NCI-H345 (cell line): ENCODE data around the gene EYS.
"Not testable (repeated sequence)": the region's sequence is repeated elsewhere in the genome, so short reads cannot be mapped to it uniquely, and the experiment has no call there.

Experiments used
- DNase-seq: peaks from one replicate; lab custom pipeline; 2025; lab: John Stamatoyannopoulos, UW

EYS gene

GRCh38 chr6:63904650-63905248, 1802.3 kb downstream of the EYS start:
- DNase-seq = no peak

GRCh38 chr6:63899550-63899949, 1807.5 kb downstream of the EYS start:
- DNase-seq = no peak

- no peak for DNase-seq
Measured at GRCh38 chr6:63897952-63898351, 1809.1 kb downstream of the EYS start.

- DNase-seq = no peak
Measured at GRCh38 chr6:63897459-63897858, 1809.6 kb downstream of the EYS start.

GRCh38 chr6:63888416-63888815, 1818.6 kb downstream of the EYS start:
- DNase-seq = no peak

GRCh38 chr6:63887804-63888203, 1819.2 kb downstream of the EYS start:
- DNase-seq = not testable (repeated sequence)

- DNase-seq = no peak
Measured at GRCh38 chr6:63887002-63887751, 1819.8 kb downstream of the EYS start.

- no peak for DNase-seq
Measured at GRCh38 chr6:63886341-63886740, 1820.7 kb downstream of the EYS start.

- no peak for DNase-seq
Measured at GRCh38 chr6:63883597-63883996, 1823.4 kb downstream of the EYS start.

- DNase-seq = no peak
Measured at GRCh38 chr6:63882208-63882607, 1824.8 kb downstream of the EYS start.

GRCh38 chr6:63881791-63882190, 1825.2 kb downstream of the EYS start:
- no peak for DNase-seq

- DNase-seq = no peak
Measured at GRCh38 chr6:63872233-63872632, 1834.8 kb downstream of the EYS start.

- DNase-seq = no peak
Measured at GRCh38 chr6:63868351-63868750, 1838.7 kb downstream of the EYS start.

GRCh38 chr6:63864671-63865318, 1842.2 kb downstream of the EYS start:
- peak; percentile 23 for DNase-seq

GRCh38 chr6:63864061-63864460, 1843.0 kb downstream of the EYS start:
- DNase-seq = no peak

- DNase-seq = no peak
Measured at GRCh38 chr6:63862486-63863198, 1844.4 kb downstream of the EYS start.

GRCh38 chr6:63859528-63859927, 1847.5 kb downstream of the EYS start:
- DNase-seq = no peak

GRCh38 chr6:63858691-63859090, 1848.3 kb downstream of the EYS start:
- no peak for DNase-seq

GRCh38 chr6:63856271-63856670, 1850.8 kb downstream of the EYS start:
- no peak for DNase-seq

GRCh38 chr6:63844287-63844686, 1862.7 kb downstream of the EYS start:
- DNase-seq = no peak

- DNase-seq = peak; percentile 75
Measured at GRCh38 chr6:63839485-63839884, 1867.5 kb downstream of the EYS start.

GRCh38 chr6:63828678-63829077, 1878.3 kb downstream of the EYS start:
- not testable (repeated sequence) for DNase-seq

GRCh38 chr6:63824722-63825121, 1882.3 kb downstream of the EYS start:
- no peak for DNase-seq
